NOMO-1 treated with dmso at 0.1 percent for 144 hours (cell line): ENCODE results near the gene ROBO3.

Experiments used
- DNase-seq: peaks from one replicate; lab custom pipeline; 2025; ENCODE audit not compliant: unreplicated experiment; lab: John Stamatoyannopoulos, UW

ROBO3 gene

DNA sequence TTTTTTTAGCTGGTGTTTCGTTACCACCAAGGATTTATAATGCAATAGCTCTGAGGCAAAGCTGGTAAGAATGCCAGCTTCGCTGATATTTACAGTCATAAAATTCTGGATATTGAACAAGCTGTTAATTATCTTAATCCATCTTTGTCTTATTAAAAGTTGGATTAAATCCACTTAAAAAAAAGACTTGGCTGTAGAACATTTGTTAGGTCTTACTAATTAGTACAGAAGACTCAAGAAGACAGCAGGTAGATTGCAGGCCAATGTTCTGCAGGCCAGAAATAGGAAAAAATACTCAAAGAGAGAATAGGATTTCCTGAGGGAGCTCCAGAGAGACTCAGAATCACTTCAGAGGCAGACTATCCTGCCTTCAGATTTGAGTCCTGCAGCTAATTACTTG, 24.9 kb downstream of the ROBO3 start:
- DNase-seq: no peak

- DNase-seq: no peak
Observed at GRCh38 chr11:124890683-124891372, 25.6 kb downstream of the ROBO3 start.

DNA sequence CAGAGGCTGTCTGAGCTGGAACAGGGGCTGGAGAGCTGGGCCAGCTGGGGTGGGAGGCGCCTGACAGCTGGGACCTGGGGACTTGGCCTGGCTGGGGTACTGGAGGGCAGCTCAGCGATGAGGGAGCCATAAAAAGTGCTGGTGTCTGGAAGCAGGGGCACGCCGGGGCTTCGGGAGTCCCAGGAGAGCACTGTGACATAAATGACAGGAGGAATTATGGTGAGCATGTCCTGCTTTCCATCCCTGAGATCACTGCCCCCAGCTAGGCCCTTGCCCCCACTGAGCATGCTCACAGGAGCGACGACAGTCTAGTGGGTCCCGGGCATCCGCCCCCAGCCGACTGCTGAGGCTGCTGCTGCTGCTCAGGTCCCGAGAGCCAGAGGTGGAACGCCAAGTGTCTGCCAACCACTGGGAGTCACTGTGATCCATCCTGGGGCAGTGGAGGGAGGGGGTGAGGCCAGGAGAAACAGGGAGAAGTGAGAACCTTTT, 26.2 kb downstream of the ROBO3 start:
- no peak for DNase-seq

DNA sequence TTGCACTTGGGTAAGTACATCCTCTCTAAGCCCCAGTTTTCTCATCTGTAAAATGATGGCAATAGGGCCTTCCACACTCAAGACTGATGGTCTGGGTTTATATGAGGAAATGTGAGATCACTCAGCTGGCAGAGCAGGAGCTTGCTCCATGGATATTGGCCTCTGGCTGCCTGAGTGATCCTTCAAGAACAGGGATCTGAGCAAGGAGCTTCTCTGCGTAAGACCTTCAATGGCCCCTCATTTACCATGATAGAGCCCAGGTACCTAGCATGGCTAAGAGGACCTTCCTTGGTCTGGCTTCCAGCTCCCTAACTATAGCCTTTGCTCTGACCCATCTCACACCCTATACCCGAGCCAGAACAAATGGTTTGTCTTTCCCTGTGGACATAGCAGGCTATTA, 26.9 kb downstream of the ROBO3 start:
- no peak for DNase-seq

DNA sequence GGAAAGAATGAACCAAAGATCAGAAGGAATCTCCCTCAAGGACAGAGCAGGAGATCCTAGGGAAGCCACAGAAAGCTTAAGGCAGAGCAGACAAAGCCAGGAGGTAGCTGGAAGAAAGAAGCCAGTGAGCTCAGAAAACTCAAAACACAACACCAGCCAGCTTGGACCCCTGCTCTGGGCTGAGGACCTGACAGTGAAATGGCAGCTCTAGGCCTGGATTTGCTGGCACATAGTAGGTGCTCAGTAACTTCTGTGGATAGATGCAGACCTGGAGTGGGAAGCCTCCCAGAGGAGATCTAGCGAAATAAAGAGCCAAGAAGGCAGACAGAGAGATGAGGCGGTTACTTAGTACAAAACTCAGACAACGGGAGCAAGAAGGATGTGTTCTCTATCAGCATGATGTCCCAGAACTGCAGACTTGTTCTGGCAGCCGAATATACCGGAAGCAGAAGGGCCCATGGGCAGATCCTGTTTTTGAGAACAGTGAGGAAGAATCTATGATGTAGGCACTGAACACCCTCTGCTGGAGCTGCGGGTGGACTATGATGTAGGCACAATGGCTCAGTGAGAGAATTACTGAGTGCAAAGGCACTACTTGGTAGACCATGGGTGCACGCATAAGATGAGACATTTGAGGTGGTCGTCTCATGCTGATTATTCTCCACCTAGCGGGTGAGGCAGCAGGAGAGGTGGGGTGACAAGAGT, 27.7 kb downstream of the ROBO3 start:
- DNase-seq: no peak

- DNase-seq: no peak
Observed at GRCh38 chr11:124893781-124894401, 28.7 kb downstream of the ROBO3 start.

DNA sequence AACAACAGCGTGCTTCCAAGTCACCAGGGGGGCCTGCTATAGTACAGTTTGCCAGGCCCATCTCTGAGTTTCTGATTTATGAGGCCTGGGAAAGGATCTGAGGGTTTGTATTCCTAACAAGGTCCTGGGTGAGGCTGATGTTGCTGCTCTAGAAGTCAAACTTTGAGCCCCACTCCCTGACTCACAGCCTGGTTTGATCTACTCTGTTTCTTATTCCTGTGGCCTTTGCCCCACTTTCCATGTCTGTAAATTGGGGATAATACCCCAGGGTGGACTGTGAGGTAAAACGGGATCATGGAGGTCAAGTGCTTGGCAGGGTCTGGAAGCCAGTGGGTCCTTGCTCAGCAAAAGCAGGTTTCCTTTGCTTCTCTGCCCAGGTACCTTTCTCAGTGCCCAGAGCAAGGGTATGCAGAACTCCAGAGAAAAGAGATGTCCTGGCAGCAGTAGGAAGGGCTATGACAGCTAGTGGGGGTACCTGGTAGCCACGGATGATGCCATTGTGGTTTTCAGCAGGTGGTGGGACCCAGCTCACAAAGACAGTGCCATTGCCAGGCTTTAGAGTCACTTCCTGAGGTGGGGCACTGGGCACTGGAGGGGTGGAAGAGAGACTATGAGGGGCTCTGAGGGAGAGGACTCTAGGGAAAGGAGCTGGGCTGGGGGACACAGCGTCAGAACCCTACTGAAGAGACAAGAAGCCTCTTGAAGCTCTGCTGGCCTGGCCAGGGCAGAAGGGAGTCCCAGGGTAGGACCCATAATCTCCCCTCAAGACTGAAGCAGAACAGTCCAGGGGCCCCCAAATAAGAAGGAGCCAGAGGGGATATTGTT, 29.6 kb downstream of the ROBO3 start:
- no peak for DNase-seq

GRCh38 chr11:124895471-124895971, 30.3 kb downstream of the ROBO3 start:
- DNase-seq: no peak

DNA sequence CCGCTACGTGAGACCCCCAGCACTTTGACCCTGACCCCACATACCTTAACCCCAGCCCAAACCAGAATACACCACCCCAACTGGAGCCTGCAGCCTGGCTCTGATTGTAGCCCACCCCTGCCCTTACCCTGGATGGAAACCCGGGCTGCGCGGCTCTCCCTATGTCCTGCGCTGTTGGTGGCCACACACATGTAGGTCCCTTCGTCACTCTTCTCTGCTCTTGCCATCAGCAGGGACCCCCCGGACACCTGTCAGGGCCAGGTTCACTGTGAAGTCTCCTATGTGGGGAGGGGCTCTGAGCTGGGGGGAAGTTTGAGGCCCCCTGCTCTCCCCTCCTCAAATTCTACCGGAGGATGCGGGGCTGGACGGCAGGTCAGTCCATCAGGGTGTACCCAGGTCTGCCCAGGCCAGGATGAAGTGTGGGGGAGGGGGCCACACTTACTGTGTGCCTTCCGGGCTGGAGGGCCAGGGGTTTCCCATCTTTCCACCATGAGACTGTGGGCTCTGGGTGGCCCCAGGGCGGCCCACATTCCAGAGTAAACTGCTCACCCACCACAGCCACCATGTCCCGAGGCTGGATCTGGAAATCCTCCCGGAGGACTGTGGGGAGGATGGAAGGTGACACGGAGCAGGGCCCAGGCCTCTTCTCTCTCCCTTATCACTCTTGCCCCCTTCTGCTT, 31.0 kb downstream of the ROBO3 start:
- DNase-seq: no peak

DNA sequence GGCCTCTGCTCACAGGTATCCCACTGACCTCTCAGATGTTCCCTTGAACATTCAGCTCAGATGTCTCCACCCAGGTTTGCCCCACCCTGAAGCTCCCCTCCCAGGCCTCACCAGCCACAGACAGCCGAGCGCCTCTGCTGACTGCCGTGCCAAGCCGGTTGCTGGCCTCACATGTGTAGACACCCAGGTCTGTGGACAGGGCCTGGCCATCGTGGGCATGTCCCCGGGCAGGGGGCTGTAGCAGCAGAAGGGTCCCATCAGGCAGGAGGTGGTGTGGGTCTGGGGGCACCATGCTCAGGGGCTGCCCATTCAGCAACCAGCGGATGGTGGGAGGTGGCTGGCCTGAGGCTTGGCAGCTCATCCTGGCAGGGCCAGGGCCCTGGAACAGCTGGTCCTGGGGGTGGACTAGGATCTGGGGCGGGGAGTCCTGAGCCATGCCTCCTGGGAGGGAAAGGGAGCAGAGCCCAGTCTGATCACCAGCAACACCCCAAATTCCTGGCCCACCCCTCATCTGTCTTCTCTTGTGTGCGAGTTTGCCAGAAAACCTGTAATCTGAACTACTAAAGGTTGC, 31.7 kb downstream of the ROBO3 start:
- no peak for DNase-seq

- DNase-seq: no peak
Observed at GRCh38 chr11:124897674-124898262, 32.5 kb downstream of the ROBO3 start, which contains the start of gene ROBO4. Gene ROBO4 (minus strand): TSS chr11:124897865. CDS start chr11:124897795, 70 bp downstream.

- no peak for DNase-seq
Observed at GRCh38 chr11:124898263-124898680, 33.0 kb downstream of the ROBO3 start.

DNA sequence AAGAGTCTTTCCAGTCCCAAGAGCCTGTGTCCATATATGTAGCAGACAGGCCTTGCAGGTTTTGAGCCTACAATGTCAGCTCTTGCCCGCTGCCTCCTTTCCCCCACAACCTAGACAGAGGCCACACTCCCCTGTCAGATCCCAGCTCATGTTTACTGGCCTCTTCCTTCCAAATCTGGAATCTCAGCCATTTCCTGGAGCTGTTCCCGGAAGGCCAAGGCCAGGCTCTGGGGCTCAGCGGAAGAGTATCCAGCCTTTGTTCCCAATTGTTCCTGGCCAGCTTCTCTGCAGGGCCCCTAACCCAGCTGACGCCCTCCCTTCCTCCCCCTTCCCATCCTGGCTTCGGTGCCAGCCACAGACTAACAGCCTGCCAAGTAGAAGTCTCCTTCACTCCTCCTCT, 33.5 kb downstream of the ROBO3 start:
- no peak for DNase-seq

- no peak for DNase-seq
Observed at GRCh38 chr11:124899383-124900145, 34.3 kb downstream of the ROBO3 start.

GRCh38 chr11:124900464-124900863, 35.2 kb downstream of the ROBO3 start:
- no peak for DNase-seq

GRCh38 chr11:124902616-124903015, 37.4 kb downstream of the ROBO3 start:
- DNase-seq: no peak

GRCh38 chr11:124915541-124916369, 50.5 kb downstream of the ROBO3 start:
- DNase-seq: no peak

- DNase-seq: no peak
Observed at GRCh38 chr11:124916370-124916710, 51.1 kb downstream of the ROBO3 start.
